Liver (tissue), 9 donors: ENCODE measurements around the gene ST6GAL1. TPM values are rescaled to one million over a fixed set of nuclear protein-coding genes. Genes with fewer than 3 reads are reported as not detected.

Experiments used
- DNase-seq: peaks from one replicate; pipeline ENCODE4 v3.0.0-alpha.2; 2017; ENCODE audit warnings: low spot score
- H3K27ac ChIP-seq, 2 donors: one replicate each; pipeline ENCODE4 v1.7.0; 2013; ENCODE audit warnings: inconsistent platforms in 2 of 2, low read length in 2 of 2, control low read depth in 1 of 2, low read depth in 1 of 2, mild to moderate bottlenecking in 1 of 2
- H3K27me3 ChIP-seq, 4 donors: one replicate each; pipeline versions ENCODE4 v1.6.1 to v1.7.0; 2013; ENCODE audit warnings: low read length in 3 of 4, inconsistent platforms in 1 of 4, mild to moderate bottlenecking in 1 of 4, moderate library complexity in 1 of 4; ENCODE audit not compliant: control insufficient read depth in 4 of 4, insufficient read depth in 4 of 4
- H3K36me3 ChIP-seq, 4 donors: one replicate each; pipeline versions ENCODE4 v1.6.1 to v1.7.0; 2013; ENCODE audit warnings: low read length in 3 of 4, mild to moderate bottlenecking in 3 of 4, low read depth in 1 of 4, moderate library complexity in 1 of 4; ENCODE audit not compliant: control insufficient read depth in 4 of 4, insufficient read depth in 3 of 4
- H3K4me1 ChIP-seq, 4 donors: one replicate each; pipeline versions ENCODE4 v1.6.1 to v1.7.0; 2013; ENCODE audit warnings: low read length in 3 of 4, mild to moderate bottlenecking in 3 of 4, moderate library complexity in 1 of 4; ENCODE audit not compliant: control insufficient read depth in 4 of 4, insufficient read depth in 4 of 4
- H3K4me3 ChIP-seq, 3 donors: one replicate each; pipeline versions ENCODE4 v1.6.1 to v1.7.0; 2013; ENCODE audit warnings: low read length in 3 of 3, control low read depth in 1 of 3, low read depth in 1 of 3, mild to moderate bottlenecking in 1 of 3
- H3K9ac ChIP-seq, 2 donors: one replicate each; pipeline ENCODE4 v1.7.0; 2013; ENCODE audit warnings: low read length in 2 of 2, mild to moderate bottlenecking in 2 of 2, moderate library complexity in 2 of 2, control low read depth in 1 of 2, low read depth in 1 of 2
- H3K9me3 ChIP-seq, 4 donors: one replicate each; pipeline versions ENCODE4 v1.6.1 to v1.7.0; 2013; ENCODE audit warnings: low read length in 3 of 4; ENCODE audit not compliant: control insufficient read depth in 4 of 4
- EGR1 ChIP-seq, 2 donors: IDR thresholded peaks; 2 replicates each; pipeline ENCODE4 v1.6.1; 2016 to 2018; ENCODE audit warnings: antibody characterized with exemption in 2 of 2, low read depth in 2 of 2
- FOXA1 ChIP-seq: IDR thresholded peaks from 2 replicates; pipeline ENCODE4 v1.6.1; 2016; ENCODE audit warnings: antibody characterized with exemption
- FOXA2 ChIP-seq: IDR thresholded peaks from 2 replicates; pipeline ENCODE4 v1.6.1; 2016; ENCODE audit warnings: antibody characterized with exemption
- HNF4A ChIP-seq, 2 donors: conservative IDR thresholded peaks; 2 replicates each; pipeline ENCODE4 v1.6.1; 2016; ENCODE audit warnings: antibody characterized with exemption in 2 of 2, mild to moderate bottlenecking in 2 of 2
- HNF4G ChIP-seq: IDR thresholded peaks from 2 replicates; pipeline ENCODE4 v1.6.1; 2016; ENCODE audit warnings: antibody characterized with exemption
- JUND ChIP-seq, 2 donors: IDR thresholded peaks; 2 replicates each; pipeline ENCODE4 v1.6.1; 2016; ENCODE audit warnings: antibody characterized with exemption in 2 of 2
- NR2F2 ChIP-seq: IDR thresholded peaks from 2 replicates; pipeline ENCODE4 v1.6.1; 2016; ENCODE audit warnings: antibody characterized with exemption
- RAD21 ChIP-seq, 2 donors: IDR thresholded peaks; 2 replicates each; pipeline ENCODE4 v1.6.1; 2016; ENCODE audit warnings: antibody characterized with exemption in 2 of 2, mild to moderate bottlenecking in 2 of 2
- RXRA ChIP-seq, 2 donors: IDR thresholded peaks; 2 replicates each; pipeline ENCODE4 v1.6.1; 2017 to 2018; ENCODE audit warnings: antibody characterized with exemption in 2 of 2, mild to moderate bottlenecking in 1 of 2
- SP1 ChIP-seq: IDR thresholded peaks from 2 replicates; pipeline ENCODE4 v1.6.1; 2018; ENCODE audit warnings: antibody characterized with exemption, mild to moderate bottlenecking
- TAF1 ChIP-seq: conservative IDR thresholded peaks from 2 replicates; pipeline ENCODE4 v1.6.1; 2016; ENCODE audit warnings: antibody characterized with exemption, mild to moderate bottlenecking
- WGBS: extraction: QIAGEN DNeasy Blood & Tissue Kit; methylation state at CpG from one replicate; pipeline ENCODE4 v1.1.7; 2013; 5-methylcytosine and 5-hydroxymethylcytosine counted together
- polyA plus RNA-seq, 2 donors: library from polyadenylated mRNA; stranded (reverse) in 1 of 2; unstranded in 1 of 2; fragments of 200-250 nt in 1 of 2; fragments of >200 nt in 1 of 2; fragmentation: Nextera tagmentation in 1 of 2; extraction: Ambion mirVana in 1 of 2; gene quantifications; one replicate each; pipeline versions ENCODE4 v1.2.1 to v1.2.3, GENCODE V29; 2013 to 2015
- total RNA-seq, 2 donors: library from RNA; depleted of rRNA; stranded (reverse); fragments of >200 nt; gene quantifications; one replicate each; pipeline ENCODE4 v1.2.3, GENCODE V29; 2014
- TF ChIP-seq, protein P1 (sequence below): IDR thresholded peaks from 2 replicates; pipeline ENCODE4 v1.6.1; 2016; ENCODE audit warnings: antibody characterized with exemption
- TF ChIP-seq, protein P2 (sequence below): IDR thresholded peaks from 2 replicates; pipeline ENCODE4 v1.6.1; 2016; ENCODE audit warnings: antibody characterized with exemption
- TF ChIP-seq, protein P3 (sequence below): IDR thresholded peaks from 2 replicates; pipeline ENCODE4 v1.6.1; 2016; ENCODE audit warnings: antibody characterized with exemption, mild to moderate bottlenecking
- TF ChIP-seq, protein P4 (sequence below): IDR thresholded peaks from 2 replicates; pipeline ENCODE4 v1.6.1; 2016; ENCODE audit warnings: antibody characterized with exemption
- TF ChIP-seq, protein P5 (sequence below): fragments of 150-350 bp; IDR thresholded peaks from 2 replicates; pipeline ENCODE4 v1.5.1; 2017; ENCODE audit warnings: improper control_type of control experiment, low read depth, low read length; ENCODE audit not compliant: missing input control
- donor health status: healthy.
- donor health status: healthy.
- donor health status: healthy.
- donor health status: healthy.
- donor health status: healthy.

The ST6GAL1 gene
- total and polyA plus RNA-seq, 4 donors: 102 to 425 (median 328) TPM

DNA sequence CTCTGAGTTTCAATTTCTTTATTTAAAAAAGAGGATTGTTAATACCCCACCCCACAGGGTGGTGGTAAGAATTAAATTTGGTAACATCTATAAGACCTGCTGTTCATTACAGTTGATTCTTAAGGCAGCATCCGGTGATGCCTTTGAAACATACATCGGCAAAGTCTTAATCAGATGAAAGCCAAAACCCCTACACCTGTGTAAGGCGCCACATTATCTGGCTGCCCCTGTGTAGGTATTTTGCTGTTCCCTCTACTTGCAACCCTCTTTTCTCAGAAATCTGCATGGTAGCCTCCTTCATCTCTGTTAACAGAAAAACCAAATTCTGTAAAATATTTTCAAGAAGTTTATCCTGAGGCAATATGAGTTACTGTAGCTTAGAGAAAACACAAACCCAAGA, 90.0 kb downstream of the ST6GAL1 start:
- no peak overlapping the region for H3K4me3 ChIP-seq
- H3K27me3 ChIP-seq: no peaks in the 10 kb centered on the region
- H3K4me1 ChIP-seq: peaks cover 0 to 4% (median under 1%) of the 10 kb centered on the region in 4 donors
- no peak overlapping the region for H3K9ac ChIP-seq
- no peaks in the 10 kb centered on the region for H3K36me3 ChIP-seq
- 92% methylated on average over 3 of the region's 3 CpGs for WGBS
- H3K27ac ChIP-seq: no peak overlapping the region
- DNase-seq: no peak
- TF ChIP-seq, protein P1, sequence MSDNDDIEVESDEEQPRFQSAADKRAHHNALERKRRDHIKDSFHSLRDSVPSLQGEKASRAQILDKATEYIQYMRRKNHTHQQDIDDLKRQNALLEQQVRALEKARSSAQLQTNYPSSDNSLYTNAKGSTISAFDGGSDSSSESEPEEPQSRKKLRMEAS: no peak
- TF ChIP-seq, protein P2, sequence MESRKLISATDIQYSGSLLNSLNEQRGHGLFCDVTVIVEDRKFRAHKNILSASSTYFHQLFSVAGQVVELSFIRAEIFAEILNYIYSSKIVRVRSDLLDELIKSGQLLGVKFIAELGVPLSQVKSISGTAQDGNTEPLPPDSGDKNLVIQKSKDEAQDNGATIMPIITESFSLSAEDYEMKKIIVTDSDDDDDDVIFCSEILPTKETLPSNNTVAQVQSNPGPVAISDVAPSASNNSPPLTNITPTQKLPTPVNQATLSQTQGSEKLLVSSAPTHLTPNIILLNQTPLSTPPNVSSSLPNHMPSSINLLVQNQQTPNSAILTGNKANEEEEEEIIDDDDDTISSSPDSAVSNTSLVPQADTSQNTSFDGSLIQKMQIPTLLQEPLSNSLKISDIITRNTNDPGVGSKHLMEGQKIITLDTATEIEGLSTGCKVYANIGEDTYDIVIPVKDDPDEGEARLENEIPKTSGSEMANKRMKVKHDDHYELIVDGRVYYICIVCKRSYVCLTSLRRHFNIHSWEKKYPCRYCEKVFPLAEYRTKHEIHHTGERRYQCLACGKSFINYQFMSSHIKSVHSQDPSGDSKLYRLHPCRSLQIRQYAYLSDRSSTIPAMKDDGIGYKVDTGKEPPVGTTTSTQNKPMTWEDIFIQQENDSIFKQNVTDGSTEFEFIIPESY: no peak
- no peaks in the 10 kb centered on the region for H3K9me3 ChIP-seq

DNA sequence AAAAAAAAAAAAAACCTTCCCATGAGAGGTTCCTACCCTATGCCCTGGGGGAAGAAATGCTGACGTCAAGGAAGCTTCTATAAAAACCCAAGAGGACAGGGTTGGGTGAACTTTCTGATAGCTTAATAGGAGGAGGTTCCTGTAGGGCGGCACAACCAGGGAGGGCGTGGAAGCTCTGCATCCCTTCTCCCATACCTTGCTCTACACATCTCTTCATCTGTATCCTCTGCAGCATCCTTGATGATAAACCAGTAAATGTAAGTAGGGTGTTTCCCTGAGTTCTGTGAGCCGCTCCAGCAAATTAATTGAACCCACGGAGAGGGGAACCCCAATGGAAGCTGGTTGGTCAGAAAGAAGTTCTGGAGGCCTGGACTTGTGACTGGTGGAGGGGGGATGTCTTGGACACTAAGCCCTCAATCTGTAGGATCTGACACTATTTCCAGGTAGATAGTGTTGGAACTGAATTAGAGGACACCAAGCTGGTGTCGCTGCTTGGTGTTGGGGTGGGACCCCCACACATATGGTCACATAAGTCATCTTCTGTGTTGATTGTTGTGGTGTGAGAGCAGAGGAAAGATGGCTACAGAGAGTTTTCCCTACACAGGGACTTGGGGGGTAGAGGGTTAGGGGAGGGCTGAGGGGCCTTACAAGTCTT, 91.5 kb downstream of the ST6GAL1 start:
- no peak for DNase-seq
- no peaks in the 10 kb centered on the region for H3K27me3 ChIP-seq
- TF ChIP-seq, protein P3, sequence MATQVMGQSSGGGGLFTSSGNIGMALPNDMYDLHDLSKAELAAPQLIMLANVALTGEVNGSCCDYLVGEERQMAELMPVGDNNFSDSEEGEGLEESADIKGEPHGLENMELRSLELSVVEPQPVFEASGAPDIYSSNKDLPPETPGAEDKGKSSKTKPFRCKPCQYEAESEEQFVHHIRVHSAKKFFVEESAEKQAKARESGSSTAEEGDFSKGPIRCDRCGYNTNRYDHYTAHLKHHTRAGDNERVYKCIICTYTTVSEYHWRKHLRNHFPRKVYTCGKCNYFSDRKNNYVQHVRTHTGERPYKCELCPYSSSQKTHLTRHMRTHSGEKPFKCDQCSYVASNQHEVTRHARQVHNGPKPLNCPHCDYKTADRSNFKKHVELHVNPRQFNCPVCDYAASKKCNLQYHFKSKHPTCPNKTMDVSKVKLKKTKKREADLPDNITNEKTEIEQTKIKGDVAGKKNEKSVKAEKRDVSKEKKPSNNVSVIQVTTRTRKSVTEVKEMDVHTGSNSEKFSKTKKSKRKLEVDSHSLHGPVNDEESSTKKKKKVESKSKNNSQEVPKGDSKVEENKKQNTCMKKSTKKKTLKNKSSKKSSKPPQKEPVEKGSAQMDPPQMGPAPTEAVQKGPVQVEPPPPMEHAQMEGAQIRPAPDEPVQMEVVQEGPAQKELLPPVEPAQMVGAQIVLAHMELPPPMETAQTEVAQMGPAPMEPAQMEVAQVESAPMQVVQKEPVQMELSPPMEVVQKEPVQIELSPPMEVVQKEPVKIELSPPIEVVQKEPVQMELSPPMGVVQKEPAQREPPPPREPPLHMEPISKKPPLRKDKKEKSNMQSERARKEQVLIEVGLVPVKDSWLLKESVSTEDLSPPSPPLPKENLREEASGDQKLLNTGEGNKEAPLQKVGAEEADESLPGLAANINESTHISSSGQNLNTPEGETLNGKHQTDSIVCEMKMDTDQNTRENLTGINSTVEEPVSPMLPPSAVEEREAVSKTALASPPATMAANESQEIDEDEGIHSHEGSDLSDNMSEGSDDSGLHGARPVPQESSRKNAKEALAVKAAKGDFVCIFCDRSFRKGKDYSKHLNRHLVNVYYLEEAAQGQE: no peak
- TF ChIP-seq NR2F2: peak; percentile 20
- WGBS: 91% methylated on average over 6 of the region's 6 CpGs
- H3K9me3 ChIP-seq: no peaks in the 10 kb centered on the region
- no peak overlapping the region for H3K27ac ChIP-seq
- no peak overlapping the region for H3K9ac ChIP-seq
- no peaks in the 10 kb centered on the region for H3K36me3 ChIP-seq
- H3K4me1 ChIP-seq: peaks cover 0 to 2% (median 0%) of the 10 kb centered on the region in 4 donors
- no peak overlapping the region for H3K4me3 ChIP-seq

DNA sequence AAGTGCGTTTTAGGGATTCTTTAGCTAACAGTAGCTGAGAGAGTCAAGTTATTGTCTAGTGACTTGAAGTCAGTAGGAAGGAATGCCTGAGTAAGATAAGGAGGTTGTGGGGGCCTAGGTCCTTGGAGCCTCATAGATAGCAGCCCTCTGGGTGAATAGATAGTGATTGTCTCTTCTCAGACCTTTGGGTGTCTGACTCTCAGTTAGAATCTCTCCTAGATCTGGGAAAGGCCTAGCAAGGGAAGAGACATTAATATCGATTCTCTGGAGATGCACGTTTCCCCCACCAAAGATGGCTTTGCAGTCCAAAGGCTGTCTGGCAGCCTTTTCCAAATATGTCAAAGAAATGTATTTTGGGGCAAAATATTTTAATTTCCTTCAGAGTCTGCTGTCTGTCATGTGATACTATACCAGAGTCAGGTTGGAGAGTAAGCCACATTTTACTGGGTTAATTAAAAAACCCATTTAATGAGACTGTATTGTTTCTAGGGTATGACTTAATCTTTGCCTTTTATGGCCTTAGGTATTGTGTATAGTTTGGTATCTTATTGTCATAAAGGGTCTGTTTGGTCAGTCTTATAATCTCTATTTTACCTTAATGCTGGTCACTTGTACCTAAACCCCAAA, 92.2 kb downstream of the ST6GAL1 start:
- Histone ChIP-seq H3K27ac (no peak overlapping the region), H3K9me3 (no peaks in the 10 kb centered on the region), H3K4me3 (no peak overlapping the region), H3K9ac (no peak overlapping the region), H3K4me1 (peaks cover 0 to 2% (median 0%) of the 10 kb centered on the region in 4 donors), H3K36me3 (no peaks in the 10 kb centered on the region), H3K27me3 (no peaks in the 10 kb centered on the region)
- WGBS: 94% methylated on average over 3 of the region's 3 CpGs
- no peak for DNase-seq
- TF ChIP-seq, protein P2: no peak
- TF ChIP-seq, protein P4, sequence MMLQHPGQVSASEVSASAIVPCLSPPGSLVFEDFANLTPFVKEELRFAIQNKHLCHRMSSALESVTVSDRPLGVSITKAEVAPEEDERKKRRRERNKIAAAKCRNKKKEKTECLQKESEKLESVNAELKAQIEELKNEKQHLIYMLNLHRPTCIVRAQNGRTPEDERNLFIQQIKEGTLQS: no peak
- TF ChIP-seq, protein P1: no peak
- TF ChIP-seq RXRA (IDR thresholded peaks at IDR 0.05) (no peak), HNF4A (conservative IDR thresholded peaks at IDR 0.05) (no peak), FOXA2 (no peak), RAD21 (IDR thresholded peaks at IDR 0.05) (no peak), HNF4G (no peak), FOXA1 (no peak), JUND (IDR thresholded peaks at IDR 0.05) (no peak), TAF1 (no peak), NR2F2 (no peak), SP1 (no peak), EGR1 (IDR thresholded peaks at IDR 0.05; ENCODE audit: low read depth in 2 of 2) (no peak)
- TF ChIP-seq, protein P5, sequence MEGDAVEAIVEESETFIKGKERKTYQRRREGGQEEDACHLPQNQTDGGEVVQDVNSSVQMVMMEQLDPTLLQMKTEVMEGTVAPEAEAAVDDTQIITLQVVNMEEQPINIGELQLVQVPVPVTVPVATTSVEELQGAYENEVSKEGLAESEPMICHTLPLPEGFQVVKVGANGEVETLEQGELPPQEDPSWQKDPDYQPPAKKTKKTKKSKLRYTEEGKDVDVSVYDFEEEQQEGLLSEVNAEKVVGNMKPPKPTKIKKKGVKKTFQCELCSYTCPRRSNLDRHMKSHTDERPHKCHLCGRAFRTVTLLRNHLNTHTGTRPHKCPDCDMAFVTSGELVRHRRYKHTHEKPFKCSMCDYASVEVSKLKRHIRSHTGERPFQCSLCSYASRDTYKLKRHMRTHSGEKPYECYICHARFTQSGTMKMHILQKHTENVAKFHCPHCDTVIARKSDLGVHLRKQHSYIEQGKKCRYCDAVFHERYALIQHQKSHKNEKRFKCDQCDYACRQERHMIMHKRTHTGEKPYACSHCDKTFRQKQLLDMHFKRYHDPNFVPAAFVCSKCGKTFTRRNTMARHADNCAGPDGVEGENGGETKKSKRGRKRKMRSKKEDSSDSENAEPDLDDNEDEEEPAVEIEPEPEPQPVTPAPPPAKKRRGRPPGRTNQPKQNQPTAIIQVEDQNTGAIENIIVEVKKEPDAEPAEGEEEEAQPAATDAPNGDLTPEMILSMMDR: no peak
